Sigmoid colon (tissue), 4 donors: ENCODE measurements around the gene APBA1.

Experiments
- POLR2A ChIP-seq, 2 donors: fragments of 450-650 bp; IDR thresholded peaks; one replicate each; pipeline ENCODE4 v1.6.1; 2016; ENCODE audit warnings: antibody characterized with exemption in 2 of 2, mild to moderate bottlenecking in 2 of 2, moderate library complexity in 2 of 2
- POLR2AphosphoS5 ChIP-seq, 4 donors: sonication (generic); formaldehyde crosslinking; IDR thresholded peaks; one replicate each; pipeline ENCODE4 v1.6.1; 2017; ENCODE audit warnings: antibody characterized with exemption in 4 of 4
- TF ChIP-seq, protein P1 (sequence below), 4 experiments: fragments of 450-650 bp in 3 of 4; fragments of 200-600 bp in 1 of 4; IDR thresholded peaks; one replicate each; pipeline ENCODE4 v1.5.1; 2016 to 2019; ENCODE audit warnings: antibody characterized with exemption in 4 of 4, mild to moderate bottlenecking in 3 of 4, moderate library complexity in 2 of 4

DNA sequence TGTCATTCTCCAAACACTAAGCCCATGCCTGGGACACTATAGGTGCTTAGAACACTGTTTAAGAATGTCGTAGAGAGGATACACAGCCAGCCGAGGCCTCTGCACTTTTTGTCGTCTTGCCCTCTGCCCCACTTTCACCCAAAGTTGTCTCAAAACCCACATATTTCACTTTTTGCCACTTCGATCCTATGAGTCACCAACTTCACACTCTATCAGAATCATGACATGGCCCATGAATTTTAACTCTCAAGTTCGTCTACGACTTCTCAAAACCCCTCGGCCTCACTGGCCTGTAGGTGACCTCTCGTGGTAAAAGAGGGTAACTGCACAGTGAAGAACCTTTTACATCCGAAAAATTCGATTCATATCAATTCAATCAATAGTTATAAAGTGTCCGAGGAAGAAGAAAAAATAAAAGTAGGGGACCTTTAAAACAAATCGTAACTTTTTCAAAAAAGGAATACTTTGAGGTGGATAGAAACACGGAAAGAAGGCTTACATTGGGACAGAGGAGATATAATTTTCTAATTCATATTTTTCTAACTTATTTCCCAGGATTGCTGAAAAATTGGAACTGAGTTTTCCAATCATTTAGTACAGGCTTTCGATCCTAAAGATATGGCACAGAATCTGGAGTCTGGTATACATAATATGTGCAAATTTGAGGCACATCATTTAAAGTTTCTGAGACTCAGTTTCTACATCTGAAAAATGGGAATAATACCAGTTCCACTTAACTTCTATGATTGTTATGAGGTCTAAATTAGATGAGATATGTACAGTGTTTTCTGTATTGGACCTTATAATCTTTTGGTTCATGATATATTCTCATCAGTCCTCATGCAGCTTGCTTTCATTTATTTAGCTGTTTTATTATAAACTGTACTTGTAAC lies 122.6 kb downstream of the APBA1 start:
- TF ChIP-seq POLR2A (IDR thresholded peaks at IDR 0.05) (no peak), POLR2AphosphoS5 (IDR thresholded peaks at IDR 0.05) (no peak)
- TF ChIP-seq, protein P1, sequence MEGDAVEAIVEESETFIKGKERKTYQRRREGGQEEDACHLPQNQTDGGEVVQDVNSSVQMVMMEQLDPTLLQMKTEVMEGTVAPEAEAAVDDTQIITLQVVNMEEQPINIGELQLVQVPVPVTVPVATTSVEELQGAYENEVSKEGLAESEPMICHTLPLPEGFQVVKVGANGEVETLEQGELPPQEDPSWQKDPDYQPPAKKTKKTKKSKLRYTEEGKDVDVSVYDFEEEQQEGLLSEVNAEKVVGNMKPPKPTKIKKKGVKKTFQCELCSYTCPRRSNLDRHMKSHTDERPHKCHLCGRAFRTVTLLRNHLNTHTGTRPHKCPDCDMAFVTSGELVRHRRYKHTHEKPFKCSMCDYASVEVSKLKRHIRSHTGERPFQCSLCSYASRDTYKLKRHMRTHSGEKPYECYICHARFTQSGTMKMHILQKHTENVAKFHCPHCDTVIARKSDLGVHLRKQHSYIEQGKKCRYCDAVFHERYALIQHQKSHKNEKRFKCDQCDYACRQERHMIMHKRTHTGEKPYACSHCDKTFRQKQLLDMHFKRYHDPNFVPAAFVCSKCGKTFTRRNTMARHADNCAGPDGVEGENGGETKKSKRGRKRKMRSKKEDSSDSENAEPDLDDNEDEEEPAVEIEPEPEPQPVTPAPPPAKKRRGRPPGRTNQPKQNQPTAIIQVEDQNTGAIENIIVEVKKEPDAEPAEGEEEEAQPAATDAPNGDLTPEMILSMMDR (IDR thresholded peaks at IDR 0.05) = peak in 3 of 4 experiments; percentile 75 to 84 (median 82)
